ENCODE measurements around the gene LRRC1.

LRRC1 gene

DNA sequence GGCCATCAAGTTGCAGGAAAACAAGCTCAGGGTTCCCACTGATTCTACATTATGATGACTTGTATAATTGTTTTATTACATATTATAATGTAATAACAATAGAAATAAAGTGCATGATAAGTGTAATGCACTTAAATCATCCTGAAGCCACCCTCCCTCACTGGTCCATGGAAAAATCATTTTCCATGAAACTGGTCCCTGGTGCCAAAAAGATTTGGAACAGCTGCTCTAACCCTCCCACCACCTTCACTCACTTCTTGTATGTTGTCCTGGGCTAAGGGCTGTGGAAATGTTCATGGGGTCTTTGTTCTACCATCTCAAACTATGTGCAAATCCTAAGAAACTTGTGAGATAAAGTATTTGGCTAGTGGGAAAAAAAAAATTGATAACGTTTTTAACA, 133.8 kb downstream of the LRRC1 start:
- DNase-seq (ENCODE audit: low spot score), result no peak

DNA sequence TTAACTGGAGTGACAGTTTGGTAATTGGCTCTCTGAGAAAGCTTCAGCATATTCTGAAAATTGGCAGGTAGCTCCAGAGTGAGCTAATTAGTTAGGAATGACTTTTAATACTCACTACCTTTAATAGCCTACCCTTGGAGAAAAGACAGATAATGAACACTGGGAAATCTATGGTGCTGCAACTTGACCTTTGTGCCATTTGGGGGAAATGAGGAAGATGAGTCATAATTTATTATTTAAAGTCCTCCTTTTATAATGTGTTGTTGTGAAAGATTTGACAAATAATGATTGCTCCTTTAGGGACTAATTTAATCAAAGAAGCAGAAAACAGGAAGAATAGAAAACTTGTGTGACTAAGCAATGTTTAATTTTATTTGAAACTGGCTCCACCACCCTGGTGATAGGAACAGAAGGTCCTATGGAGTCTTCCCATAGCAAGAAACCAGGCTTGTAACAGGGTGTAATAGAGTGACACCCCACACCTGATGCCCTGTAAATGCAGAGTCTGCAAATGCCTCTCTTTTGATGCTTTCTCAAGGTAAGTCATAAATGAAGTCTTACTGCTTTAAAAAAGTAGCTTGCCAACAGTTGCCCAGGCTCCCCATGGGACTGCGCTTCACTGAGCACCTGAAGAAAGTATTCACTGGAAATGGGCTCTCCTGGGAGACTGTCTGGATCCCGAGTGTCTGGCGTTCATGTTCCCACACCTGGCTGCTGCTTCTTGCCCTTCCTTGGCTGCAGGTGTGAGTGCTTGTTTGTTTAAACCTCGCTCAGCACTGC, 134.4 kb downstream of the LRRC1 start:
- no peak for DNase-seq (ENCODE audit: low spot score)
- TF ChIP-seq, protein P1, sequence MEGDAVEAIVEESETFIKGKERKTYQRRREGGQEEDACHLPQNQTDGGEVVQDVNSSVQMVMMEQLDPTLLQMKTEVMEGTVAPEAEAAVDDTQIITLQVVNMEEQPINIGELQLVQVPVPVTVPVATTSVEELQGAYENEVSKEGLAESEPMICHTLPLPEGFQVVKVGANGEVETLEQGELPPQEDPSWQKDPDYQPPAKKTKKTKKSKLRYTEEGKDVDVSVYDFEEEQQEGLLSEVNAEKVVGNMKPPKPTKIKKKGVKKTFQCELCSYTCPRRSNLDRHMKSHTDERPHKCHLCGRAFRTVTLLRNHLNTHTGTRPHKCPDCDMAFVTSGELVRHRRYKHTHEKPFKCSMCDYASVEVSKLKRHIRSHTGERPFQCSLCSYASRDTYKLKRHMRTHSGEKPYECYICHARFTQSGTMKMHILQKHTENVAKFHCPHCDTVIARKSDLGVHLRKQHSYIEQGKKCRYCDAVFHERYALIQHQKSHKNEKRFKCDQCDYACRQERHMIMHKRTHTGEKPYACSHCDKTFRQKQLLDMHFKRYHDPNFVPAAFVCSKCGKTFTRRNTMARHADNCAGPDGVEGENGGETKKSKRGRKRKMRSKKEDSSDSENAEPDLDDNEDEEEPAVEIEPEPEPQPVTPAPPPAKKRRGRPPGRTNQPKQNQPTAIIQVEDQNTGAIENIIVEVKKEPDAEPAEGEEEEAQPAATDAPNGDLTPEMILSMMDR (IDR thresholded peaks at IDR 0.05; ENCODE audit: extremely low read depth, missing control alignments), result no peak

More for the DNA sequence above, 133.8 kb downstream of the LRRC1 start:
- TF ChIP-seq, protein P1 (IDR thresholded peaks at IDR 0.05; ENCODE audit: extremely low read depth, missing control alignments), result no peak

DNA sequence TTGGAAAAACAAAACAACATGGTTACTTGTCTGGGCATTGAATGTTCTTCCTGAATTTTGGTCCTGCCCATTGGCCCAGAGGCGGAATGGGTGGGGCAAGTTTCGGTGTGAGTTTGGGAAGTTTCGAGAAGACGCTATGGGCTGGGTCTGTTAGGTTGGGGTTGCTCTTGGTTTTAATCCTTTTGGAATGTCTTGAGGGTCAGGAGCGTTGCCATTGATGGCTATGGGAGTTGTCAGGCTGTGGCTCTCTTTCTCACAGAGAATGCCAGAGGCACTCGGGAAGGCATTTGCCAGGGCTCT, 135.0 kb downstream of the LRRC1 start:
- no peak for DNase-seq (ENCODE audit: low spot score)
- TF ChIP-seq, protein P1 (IDR thresholded peaks at IDR 0.05; ENCODE audit: extremely low read depth, missing control alignments), result no peak

DNA sequence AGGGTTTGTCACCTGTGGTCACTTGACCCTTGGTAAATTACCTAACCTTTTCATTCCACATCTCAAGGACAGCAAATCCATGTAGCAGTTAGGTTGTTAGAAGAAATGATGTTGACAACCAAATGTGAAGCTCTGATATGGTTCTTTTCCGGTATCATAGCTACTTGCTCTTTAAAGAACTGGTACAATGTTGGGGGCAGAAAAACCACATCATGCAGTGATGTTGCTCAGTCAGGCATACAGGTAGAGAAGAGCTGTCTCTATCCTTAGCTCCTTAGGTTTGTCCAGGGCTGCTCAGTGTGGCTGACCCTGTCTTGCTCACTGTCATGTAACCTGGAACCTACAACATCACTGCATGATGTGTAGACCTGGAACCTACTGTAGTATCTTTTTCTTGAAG, 135.5 kb downstream of the LRRC1 start:
- DNase-seq (ENCODE audit: low spot score), result no peak
- TF ChIP-seq, protein P1 (IDR thresholded peaks at IDR 0.05; ENCODE audit: extremely low read depth, missing control alignments), result no peak

DNA sequence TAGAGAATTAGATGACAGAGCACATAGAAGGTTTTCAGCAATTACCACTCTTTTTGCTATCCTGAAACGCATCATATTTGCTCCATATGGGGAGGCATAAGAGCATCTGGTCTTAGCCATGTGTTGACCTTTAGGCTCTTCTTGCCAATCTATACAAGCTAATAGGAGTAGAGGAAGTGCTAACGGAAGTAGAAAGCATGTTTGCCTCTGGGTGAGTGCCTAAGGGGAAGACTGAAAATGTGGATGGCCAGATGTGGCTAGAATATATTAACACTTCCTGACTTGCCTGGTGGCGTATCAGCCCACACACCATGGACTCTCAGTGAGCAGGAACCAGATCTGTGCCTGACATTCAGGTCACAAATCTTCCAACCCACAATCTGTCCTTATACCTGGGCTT, 136.3 kb downstream of the LRRC1 start:
- TF ChIP-seq, protein P1 (IDR thresholded peaks at IDR 0.05; ENCODE audit: extremely low read depth, missing control alignments), result no peak
- DNase-seq (ENCODE audit: low spot score), result no peak

DNA sequence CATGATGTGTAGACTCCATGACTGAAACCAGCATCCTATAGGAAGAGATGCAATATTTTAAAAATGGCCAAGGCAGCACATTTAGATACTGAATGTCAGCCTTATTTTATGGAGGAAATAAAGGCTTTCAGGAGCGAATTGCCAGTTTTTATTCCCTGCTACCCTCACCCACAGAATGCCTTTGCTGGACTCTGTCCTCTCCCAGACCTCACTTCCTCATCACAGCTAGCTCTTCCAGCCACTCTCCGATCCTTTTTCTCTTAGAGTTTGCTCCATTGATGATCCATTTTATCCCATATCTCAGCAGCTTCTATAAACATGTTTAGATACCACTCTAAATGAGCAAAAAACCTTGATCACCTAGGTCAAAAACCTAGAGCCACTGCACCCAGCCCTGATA, 137.7 kb downstream of the LRRC1 start:
- TF ChIP-seq, protein P1 (IDR thresholded peaks at IDR 0.05; ENCODE audit: extremely low read depth, missing control alignments), result no peak
- DNase-seq (ENCODE audit: low spot score), result no peak

DNA sequence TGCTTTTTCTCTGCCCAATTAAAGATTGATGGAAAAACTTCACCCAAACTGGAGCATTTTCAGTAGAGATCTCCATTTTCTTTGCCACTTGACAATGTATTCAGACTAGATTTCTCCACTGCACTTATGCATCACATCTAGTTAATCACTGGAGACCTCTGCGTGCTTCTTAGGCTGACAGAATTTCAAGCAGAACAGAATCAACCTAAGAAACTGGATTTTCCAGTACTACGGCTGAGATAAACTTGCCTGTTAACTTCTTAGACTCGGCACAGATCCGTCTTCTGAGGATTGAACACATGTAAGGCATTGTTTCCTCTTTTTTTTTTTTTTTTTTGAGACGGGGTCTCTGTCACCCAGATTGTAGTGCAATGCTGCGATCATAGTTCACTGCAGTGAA, 139.2 kb downstream of the LRRC1 start:
- no peak for DNase-seq (ENCODE audit: low spot score)
- TF ChIP-seq, protein P1 (IDR thresholded peaks at IDR 0.05; ENCODE audit: extremely low read depth, missing control alignments), result no peak

Data from GM20000 (cell line).